ENCODE data around the gene ATG10. TPM values are rescaled to one million over a fixed set of nuclear protein-coding genes. Genes with fewer than 3 reads are reported as not detected.

ATG10 gene
- total and polyA plus RNA-seq, 2 of the 8 experiments (the other 6 are each of a cell fraction or from before 2014, with no cell fraction given): 3.7 to 8.8 TPM

- Histone ChIP-seq H2AK5ac (ENCODE audit: low read depth, low read length) (no peak overlapping the region), H3K9ac (replicated peaks in 1 of 4; ENCODE audit: extremely low read depth in 1 of 4, low read depth in 3 of 4, low read length in 3 of 4) (no peak overlapping the region), H3K23ac (ENCODE audit: insufficient read length) (no peak overlapping the region), H3K27ac (ENCODE audit: low read depth, low read length) (no peak overlapping the region), H3K23me2 (ENCODE audit: low read depth, low read length) (no peaks in the 10 kb centered on the region), H3K79me1 (ENCODE audit: low read depth, low read length) (no peaks in the 10 kb centered on the region), H2BK12ac (ENCODE audit: low read depth, low read length) (no peak overlapping the region), H2BK20ac (ENCODE audit: low read length) (no peak overlapping the region), H2AFZ (ENCODE audit: low read length) (no peak overlapping the region), H4K8ac (ENCODE audit: extremely low read depth, insufficient read depth, low read length) (no peak overlapping the region), H4K20me1 (replicated peaks in 1 of 2; ENCODE audit: control insufficient read depth in 1 of 2, insufficient read depth in 2 of 2, low read length in 2 of 2) (no peaks in the 10 kb centered on the region), H2BK120ac (replicated peaks; ENCODE audit: low read depth, low read length) (no peak overlapping the region), H3K18ac (ENCODE audit: extremely low read depth, low read length) (no peak overlapping the region), H3K4me1 (replicated peaks in 1 of 4; ENCODE audit: control insufficient read depth in 3 of 4, insufficient read depth in 4 of 4, low read length in 3 of 4) (no peaks in the 10 kb centered on the region), H2BK5ac (ENCODE audit: low read depth, low read length) (no peak overlapping the region), H2BK15ac (ENCODE audit: low read length) (no peak overlapping the region), H3K36me3 (ENCODE audit: control insufficient read depth in 2 of 4, insufficient read depth in 4 of 4, low read length in 3 of 4) (no peaks in the 10 kb centered on the region; a peak in 1 of 8 replicates), H3K79me2 (ENCODE audit: control insufficient read depth in 1 of 2, insufficient read depth in 2 of 2, low read length in 2 of 2) (no peaks in the 10 kb centered on the region), H4K91ac (replicated peaks; ENCODE audit: insufficient read length, low read length) (no peak overlapping the region), H3K56ac (replicated peaks; ENCODE audit: insufficient read length, low read depth, low read length) (no peak overlapping the region), H3K4me3 (ENCODE audit: extremely low read depth in 1 of 4, insufficient read depth in 2 of 4, low read depth in 3 of 4, low read length in 4 of 4) (no peak overlapping the region), H3K9me3 (ENCODE audit: insufficient read depth in 2 of 2, low read depth in 1 of 2, low read length in 1 of 2) (no peaks in the 10 kb centered on the region), H4K5ac (ENCODE audit: insufficient read length, low read depth, low read length) (no peak overlapping the region), H3K4me2 (ENCODE audit: insufficient read depth in 1 of 2, low read depth in 2 of 2, low read length in 2 of 2) (no peak overlapping the region), H3K14ac (ENCODE audit: insufficient read length) (no peak overlapping the region), H3K27me3 (replicated peaks in 1 of 4; ENCODE audit: control insufficient read depth in 3 of 4, extremely low read depth in 1 of 4, insufficient read depth in 3 of 4, low read length in 3 of 4) (no peaks in the 10 kb centered on the region), H3K4ac (replicated peaks; ENCODE audit: insufficient read length, low read depth, low read length) (no peak overlapping the region)
- ChIA-PET POLR2A (ENCODE audit: partially characterized antibody) (no interaction called here), CTCF (ENCODE audit: partially characterized antibody) (interaction anchor here (0.9 kb wide), 1 partner anchor 24 kb away, joined by 3 read pairs; no protein-coding TSS in a partner anchor)
- no peak for DNase-seq (ENCODE audit: low read depth in 1 of 2, low spot score in 2 of 2)
- no peak for FAIRE-seq
- TF ChIP-seq CBX8 (IDR thresholded peaks at IDR 0.05; ENCODE audit: borderline replicate concordance, low read depth, low read length) (no peak), RNF2 (IDR thresholded peaks at IDR 0.05; ENCODE audit: borderline replicate concordance, low read depth, low read length, missing control alignments, poor library complexity, severe bottlenecking) (no peak), MAFK (IDR thresholded peaks at IDR 0.05; ENCODE audit: low read depth, low read length) (no peak), ZNF274 (IDR thresholded peaks at IDR 0.05; ENCODE audit: borderline replicate concordance, extremely low read depth, low read length) (no peak), TBP (IDR thresholded peaks at IDR 0.05; ENCODE audit: low read depth, low read length) (no peak)
- 93% methylated on average over 2 of the region's 2 CpGs; no CpG with 5 or more reads in 1 of the 2 experiments for WGBS, 2 experiments (ENCODE audit: extremely low coverage in 1 of 2, insufficient coverage in 1 of 2, insufficient read length in 1 of 2, insufficient replicate concordance in 2 of 2, low coverage in 1 of 2, low lambda C conversion rate in 2 of 2, missing lambda C conversion rate in 1 of 2)
Measured at GRCh38 chr5:82068723-82069122, 96.9 kb downstream of the ATG10 start.

Data from H1 (cell line).